Measurements from ENCODE around the gene CLDN20. TPM values are rescaled to one million over a fixed set of nuclear protein-coding genes. Genes with fewer than 3 reads are reported as not detected.

CLDN20 gene
- total and polyA plus RNA-seq, 2 of the 8 experiments (the other 6 are each of a cell fraction or from before 2014, with no cell fraction given) = not detected

DNA sequence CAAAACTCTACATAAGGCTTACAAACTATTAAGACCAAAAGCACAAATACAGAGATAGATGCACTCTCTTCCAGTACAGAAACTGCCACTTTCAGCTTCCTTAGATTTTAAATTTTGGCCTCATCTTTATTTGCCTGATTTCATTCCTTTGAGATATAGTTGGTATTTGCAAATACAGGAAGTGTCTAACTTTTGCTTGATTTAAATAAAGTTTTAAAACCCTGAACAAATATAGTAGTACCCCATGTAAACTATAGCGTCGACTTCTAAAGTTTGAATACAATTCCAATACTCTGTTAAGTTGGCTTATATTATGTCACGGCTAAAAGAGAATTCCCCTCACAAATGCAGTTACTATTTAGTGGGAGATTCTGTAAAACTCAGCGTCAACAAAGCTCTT, 1.2 kb upstream of the CLDN20 start:
- H3K23ac ChIP-seq (ENCODE audit: insufficient read length) = no peak overlapping the region

More for the DNA sequence above, 1.2 kb upstream of the CLDN20 start:
- no peak overlapping the region for H2BK15ac ChIP-seq (ENCODE audit: low read length)
- H2BK5ac ChIP-seq (ENCODE audit: low read depth, low read length) = no peak overlapping the region
- no peak overlapping the region for H4K8ac ChIP-seq (ENCODE audit: extremely low read depth, insufficient read depth, low read length)
- H3K4me3 ChIP-seq (ENCODE audit: extremely low read depth in 1 of 4, insufficient read depth in 2 of 4, low read depth in 3 of 4, low read length in 4 of 4) = no peak overlapping the region
- H3K27me3 ChIP-seq (replicated peaks in 1 of 4; ENCODE audit: control insufficient read depth in 3 of 4, extremely low read depth in 1 of 4, insufficient read depth in 3 of 4, low read length in 3 of 4) = no peaks in the 10 kb centered on the region
- no peak overlapping the region for H3K9ac ChIP-seq (replicated peaks in 1 of 4; ENCODE audit: extremely low read depth in 1 of 4, low read depth in 3 of 4, low read length in 3 of 4)
- FAIRE-seq (no peak), DNase-seq (ENCODE audit: low read depth in 1 of 2, low spot score in 2 of 2) (no peak)
- no peak overlapping the region for H4K5ac ChIP-seq (ENCODE audit: insufficient read length, low read depth, low read length)
- ChIA-PET POLR2A (ENCODE audit: partially characterized antibody) (interaction anchor here (0.6 to 1.4 kb wide), 2 partner anchors 21 to 249 kb away, joined by 3 read pairs; no protein-coding TSS in a partner anchor), CTCF (ENCODE audit: partially characterized antibody) (interaction anchor here (0.8 to 6.4 kb wide), 10 partner anchors 8 to 395 kb away, joined by 3 to 72 read pairs (median 4); no protein-coding TSS in a partner anchor)
- no peaks in the 10 kb centered on the region for H3K23me2 ChIP-seq (ENCODE audit: low read depth, low read length)
- peaks cover 0 to 3% of the 10 kb centered on the region in 2 experiments; a peak in 2 of 4 replicates for H3K9me3 ChIP-seq (ENCODE audit: insufficient read depth in 2 of 2, low read depth in 1 of 2, low read length in 1 of 2)
- H2BK12ac ChIP-seq (ENCODE audit: low read depth, low read length) = no peak overlapping the region
- H2AK5ac ChIP-seq (ENCODE audit: low read depth, low read length) = no peak overlapping the region
- H2AFZ ChIP-seq (ENCODE audit: low read length) = no peak overlapping the region
- H3K36me3 ChIP-seq (ENCODE audit: control insufficient read depth in 2 of 4, insufficient read depth in 4 of 4, low read length in 3 of 4) = peaks cover 6 to 38% (median 26%) of the 10 kb centered on the region in 4 experiments
- H2BK120ac ChIP-seq (replicated peaks; ENCODE audit: low read depth, low read length) = no peak overlapping the region
- no peak overlapping the region for H3K4me2 ChIP-seq (ENCODE audit: insufficient read depth in 1 of 2, low read depth in 2 of 2, low read length in 2 of 2)
- TF ChIP-seq CEBPB (IDR thresholded peaks at IDR 0.05; ENCODE audit: low read depth, low read length) = no peak
- no peak for TF ChIP-seq HDAC2 (IDR thresholded peaks at IDR 0.05; ENCODE audit: borderline replicate concordance in 1 of 2, low read depth in 2 of 2, low read length in 2 of 2)
- no peak for TF ChIP-seq CREB1 (IDR thresholded peaks at IDR 0.05)
- TF ChIP-seq RNF2 (IDR thresholded peaks at IDR 0.05; ENCODE audit: borderline replicate concordance, low read depth, low read length, missing control alignments, poor library complexity, severe bottlenecking) = no peak
- no peak for TF ChIP-seq SRF (IDR thresholded peaks at IDR 0.05; ENCODE audit: low read depth, low read length)
- TF ChIP-seq TBP (IDR thresholded peaks at IDR 0.05; ENCODE audit: low read depth, low read length) = no peak
- H3K18ac ChIP-seq (ENCODE audit: extremely low read depth, low read length) = no peak overlapping the region
- no peak overlapping the region for H3K27ac ChIP-seq (ENCODE audit: low read depth, low read length)
- H3K56ac ChIP-seq (replicated peaks; ENCODE audit: insufficient read length, low read depth, low read length) = no peak overlapping the region
- no peak overlapping the region for H4K91ac ChIP-seq (replicated peaks; ENCODE audit: insufficient read length, low read length)
- no peak overlapping the region for H2BK20ac ChIP-seq (ENCODE audit: low read length)
- peaks cover 0 to 7% (median 3%) of the 10 kb centered on the region in 4 experiments; a peak in 4 of 7 replicates for H3K4me1 ChIP-seq (replicated peaks in 1 of 4; ENCODE audit: control insufficient read depth in 3 of 4, insufficient read depth in 4 of 4, low read length in 3 of 4)
- H3K79me2 ChIP-seq (ENCODE audit: control insufficient read depth in 1 of 2, insufficient read depth in 2 of 2, low read length in 2 of 2) = peaks cover 3 to 4% of the 10 kb centered on the region in 2 experiments; a peak in 1 of 4 replicates
- no peak overlapping the region for H3K14ac ChIP-seq (ENCODE audit: insufficient read length)
- H3K79me1 ChIP-seq (ENCODE audit: low read depth, low read length) = no peaks in the 10 kb centered on the region
- H3K4ac ChIP-seq (replicated peaks; ENCODE audit: insufficient read length, low read depth, low read length) = no peak overlapping the region
- 94% methylated on average over 4 of the region's 4 CpGs; no CpG with 5 or more reads in 1 of the 2 experiments for WGBS, 2 experiments (ENCODE audit: extremely low coverage in 1 of 2, insufficient coverage in 1 of 2, insufficient read length in 1 of 2, insufficient replicate concordance in 2 of 2, low coverage in 1 of 2, low lambda C conversion rate in 2 of 2, missing lambda C conversion rate in 1 of 2)
- H4K20me1 ChIP-seq (replicated peaks in 1 of 2; ENCODE audit: control insufficient read depth in 1 of 2, insufficient read depth in 2 of 2, low read length in 2 of 2) = peaks cover 2 to 3% of the 10 kb centered on the region in 2 experiments

Data from H1 (cell line).